Measurements from ENCODE around the gene ZFAND2B. TPM values are rescaled to one million over a fixed set of nuclear protein-coding genes. Genes with fewer than 3 reads are reported as not detected.

ZFAND2B gene
- polyA plus RNA-seq, 1 of the 3 experiments (the other 2 are of a cell fraction): 39.9 TPM

GRCh38 chr2:219182331-219183150 is 24.0 kb upstream of the ZFAND2B start:
- Histone ChIP-seq H2AFZ (ENCODE audit: low read depth) (no peak overlapping the region), H3K36me3 (replicated peaks in 1 of 2; ENCODE audit: control insufficient read depth in 1 of 2, insufficient read depth in 2 of 2, low read length in 1 of 2) (peaks cover 50 to 52% of the 10 kb centered on the region in 2 experiments), H4K20me1 (ENCODE audit: insufficient read depth) (peaks cover 10% of the 10 kb centered on the region), H3K9ac (no peak overlapping the region), H3K27ac (ENCODE audit: low read depth in 2 of 2, low read length in 1 of 2) (no peak overlapping the region), H3K79me2 (ENCODE audit: insufficient read depth) (peaks cover 27% of the 10 kb centered on the region), H3K9me3 (no peaks in the 10 kb centered on the region), H3K27me3 (ENCODE audit: insufficient read depth) (no peaks in the 10 kb centered on the region), H3K9me2 (no peaks in the 10 kb centered on the region), H3F3A (replicated peaks; ENCODE audit: insufficient read depth) (peaks cover 15% of the 10 kb centered on the region), H3K4me1 (ENCODE audit: control insufficient read depth in 1 of 2, insufficient read depth in 2 of 2, low read depth in 1 of 2, low read length in 1 of 2) (peaks cover 0 to 9% of the 10 kb centered on the region in 2 experiments; a peak in 2 of 4 replicates), H3K4me3 (ENCODE audit: low read depth in 2 of 2, low read length in 1 of 2) (no peak overlapping the region), H3K4me2 (no peak overlapping the region)
- WGBS (ENCODE audit: low lambda C conversion rate): 82% methylated on average over 5 of the region's 8 CpGs
- ChIA-PET POLR2A (no interaction called here), CTCF (interaction anchor here (1.2 to 4.1 kb wide), 4 partner anchors 10 to 113 kb away, joined by 3 to 12 read pairs (median 6); partner anchors contain the start of gene NHEJ1)
- no peak for DNase-seq
- no peak for TF ChIP-seq EP300 (IDR thresholded peaks at IDR 0.05; ENCODE audit: borderline replicate concordance in 1 of 2, low read depth in 1 of 2, low read length in 1 of 2)
- no peak for TF ChIP-seq CHD2 (IDR thresholded peaks at IDR 0.05; ENCODE audit: low read length, partially characterized antibody)
- TF ChIP-seq, protein P1, sequence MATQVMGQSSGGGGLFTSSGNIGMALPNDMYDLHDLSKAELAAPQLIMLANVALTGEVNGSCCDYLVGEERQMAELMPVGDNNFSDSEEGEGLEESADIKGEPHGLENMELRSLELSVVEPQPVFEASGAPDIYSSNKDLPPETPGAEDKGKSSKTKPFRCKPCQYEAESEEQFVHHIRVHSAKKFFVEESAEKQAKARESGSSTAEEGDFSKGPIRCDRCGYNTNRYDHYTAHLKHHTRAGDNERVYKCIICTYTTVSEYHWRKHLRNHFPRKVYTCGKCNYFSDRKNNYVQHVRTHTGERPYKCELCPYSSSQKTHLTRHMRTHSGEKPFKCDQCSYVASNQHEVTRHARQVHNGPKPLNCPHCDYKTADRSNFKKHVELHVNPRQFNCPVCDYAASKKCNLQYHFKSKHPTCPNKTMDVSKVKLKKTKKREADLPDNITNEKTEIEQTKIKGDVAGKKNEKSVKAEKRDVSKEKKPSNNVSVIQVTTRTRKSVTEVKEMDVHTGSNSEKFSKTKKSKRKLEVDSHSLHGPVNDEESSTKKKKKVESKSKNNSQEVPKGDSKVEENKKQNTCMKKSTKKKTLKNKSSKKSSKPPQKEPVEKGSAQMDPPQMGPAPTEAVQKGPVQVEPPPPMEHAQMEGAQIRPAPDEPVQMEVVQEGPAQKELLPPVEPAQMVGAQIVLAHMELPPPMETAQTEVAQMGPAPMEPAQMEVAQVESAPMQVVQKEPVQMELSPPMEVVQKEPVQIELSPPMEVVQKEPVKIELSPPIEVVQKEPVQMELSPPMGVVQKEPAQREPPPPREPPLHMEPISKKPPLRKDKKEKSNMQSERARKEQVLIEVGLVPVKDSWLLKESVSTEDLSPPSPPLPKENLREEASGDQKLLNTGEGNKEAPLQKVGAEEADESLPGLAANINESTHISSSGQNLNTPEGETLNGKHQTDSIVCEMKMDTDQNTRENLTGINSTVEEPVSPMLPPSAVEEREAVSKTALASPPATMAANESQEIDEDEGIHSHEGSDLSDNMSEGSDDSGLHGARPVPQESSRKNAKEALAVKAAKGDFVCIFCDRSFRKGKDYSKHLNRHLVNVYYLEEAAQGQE (IDR thresholded peaks at IDR 0.05; ENCODE audit: low read depth, low read length): no peak
- TF ChIP-seq NFIC (IDR thresholded peaks at IDR 0.05; ENCODE audit: borderline replicate concordance): no peak
- TF ChIP-seq SMC3 (IDR thresholded peaks at IDR 0.05; ENCODE audit: low read depth, low read length): no peak
- no peak for TF ChIP-seq RAD21 (IDR thresholded peaks at IDR 0.05; ENCODE audit: low read length)
- TF ChIP-seq, protein P2, sequence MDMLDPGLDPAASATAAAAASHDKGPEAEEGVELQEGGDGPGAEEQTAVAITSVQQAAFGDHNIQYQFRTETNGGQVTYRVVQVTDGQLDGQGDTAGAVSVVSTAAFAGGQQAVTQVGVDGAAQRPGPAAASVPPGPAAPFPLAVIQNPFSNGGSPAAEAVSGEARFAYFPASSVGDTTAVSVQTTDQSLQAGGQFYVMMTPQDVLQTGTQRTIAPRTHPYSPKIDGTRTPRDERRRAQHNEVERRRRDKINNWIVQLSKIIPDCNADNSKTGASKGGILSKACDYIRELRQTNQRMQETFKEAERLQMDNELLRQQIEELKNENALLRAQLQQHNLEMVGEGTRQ (IDR thresholded peaks at IDR 0.05; ENCODE audit: borderline replicate concordance, low read depth, low read length): no peak
- TF ChIP-seq, protein P3, sequence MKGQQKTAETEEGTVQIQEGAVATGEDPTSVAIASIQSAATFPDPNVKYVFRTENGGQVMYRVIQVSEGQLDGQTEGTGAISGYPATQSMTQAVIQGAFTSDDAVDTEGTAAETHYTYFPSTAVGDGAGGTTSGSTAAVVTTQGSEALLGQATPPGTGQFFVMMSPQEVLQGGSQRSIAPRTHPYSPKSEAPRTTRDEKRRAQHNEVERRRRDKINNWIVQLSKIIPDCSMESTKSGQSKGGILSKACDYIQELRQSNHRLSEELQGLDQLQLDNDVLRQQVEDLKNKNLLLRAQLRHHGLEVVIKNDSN (IDR thresholded peaks at IDR 0.05; ENCODE audit: borderline replicate concordance, low read depth): no peak
- TF ChIP-seq TEAD4 (IDR thresholded peaks at IDR 0.05; ENCODE audit: borderline replicate concordance, insufficient read depth): no peak
- no peak for TF ChIP-seq ELF1 (IDR thresholded peaks at IDR 0.05)
- TF ChIP-seq YY1 (IDR thresholded peaks at IDR 0.05; ENCODE audit: low read depth): no peak
- TF ChIP-seq MXI1 (IDR thresholded peaks at IDR 0.05; ENCODE audit: low read depth, low read length): no peak
- TF ChIP-seq NRF1 (IDR thresholded peaks at IDR 0.05; ENCODE audit: low read depth, low read length): no peak
- TF ChIP-seq EZH2phosphoT487 (IDR thresholded peaks at IDR 0.05; ENCODE audit: borderline replicate concordance, low read depth): no peak
- no peak for TF ChIP-seq MAX (IDR thresholded peaks at IDR 0.05; ENCODE audit: low read depth)
- TF ChIP-seq POLR2AphosphoS5 (IDR thresholded peaks at IDR 0.05; ENCODE audit: low read depth, low read length): no peak
- no peak for TF ChIP-seq TCF12 (IDR thresholded peaks at IDR 0.05)
- TF ChIP-seq IRF3 (IDR thresholded peaks at IDR 0.05; ENCODE audit: low read depth, low read length): no peak
- TF ChIP-seq, protein P4, sequence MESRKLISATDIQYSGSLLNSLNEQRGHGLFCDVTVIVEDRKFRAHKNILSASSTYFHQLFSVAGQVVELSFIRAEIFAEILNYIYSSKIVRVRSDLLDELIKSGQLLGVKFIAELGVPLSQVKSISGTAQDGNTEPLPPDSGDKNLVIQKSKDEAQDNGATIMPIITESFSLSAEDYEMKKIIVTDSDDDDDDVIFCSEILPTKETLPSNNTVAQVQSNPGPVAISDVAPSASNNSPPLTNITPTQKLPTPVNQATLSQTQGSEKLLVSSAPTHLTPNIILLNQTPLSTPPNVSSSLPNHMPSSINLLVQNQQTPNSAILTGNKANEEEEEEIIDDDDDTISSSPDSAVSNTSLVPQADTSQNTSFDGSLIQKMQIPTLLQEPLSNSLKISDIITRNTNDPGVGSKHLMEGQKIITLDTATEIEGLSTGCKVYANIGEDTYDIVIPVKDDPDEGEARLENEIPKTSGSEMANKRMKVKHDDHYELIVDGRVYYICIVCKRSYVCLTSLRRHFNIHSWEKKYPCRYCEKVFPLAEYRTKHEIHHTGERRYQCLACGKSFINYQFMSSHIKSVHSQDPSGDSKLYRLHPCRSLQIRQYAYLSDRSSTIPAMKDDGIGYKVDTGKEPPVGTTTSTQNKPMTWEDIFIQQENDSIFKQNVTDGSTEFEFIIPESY (IDR thresholded peaks at IDR 0.05; ENCODE audit: borderline replicate concordance, low read depth): no peak
- TF ChIP-seq, protein P5, sequence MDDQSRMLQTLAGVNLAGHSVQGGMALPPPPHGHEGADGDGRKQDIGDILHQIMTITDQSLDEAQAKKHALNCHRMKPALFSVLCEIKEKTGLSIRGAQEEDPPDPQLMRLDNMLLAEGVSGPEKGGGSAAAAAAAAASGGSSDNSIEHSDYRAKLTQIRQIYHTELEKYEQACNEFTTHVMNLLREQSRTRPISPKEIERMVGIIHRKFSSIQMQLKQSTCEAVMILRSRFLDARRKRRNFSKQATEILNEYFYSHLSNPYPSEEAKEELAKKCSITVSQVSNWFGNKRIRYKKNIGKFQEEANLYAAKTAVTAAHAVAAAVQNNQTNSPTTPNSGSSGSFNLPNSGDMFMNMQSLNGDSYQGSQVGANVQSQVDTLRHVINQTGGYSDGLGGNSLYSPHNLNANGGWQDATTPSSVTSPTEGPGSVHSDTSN (IDR thresholded peaks at IDR 0.05): no peak

Data from SK-N-SH (cell line).